ENCODE data around the gene FRG2.
"Not testable (repeated sequence)": the region's sequence is repeated elsewhere in the genome, so short reads cannot be mapped to it uniquely, and the experiment has no call there.

- TF ChIP-seq KDM5A (IDR thresholded peaks at IDR 0.05); JUNB (IDR thresholded peaks at IDR 0.05); NFE2L2 (conservative IDR thresholded peaks at IDR 0.05; ENCODE audit: low read length): not testable (repeated sequence)
Measured at GRCh38 chr4:189985651-189986243, 41.3 kb downstream of the FRG2 start.

All from A549 (cell line).